Fibroblast of the aortic adventitia (primary cell): ENCODE data around the gene DRC1. TPM values are rescaled to one million over a fixed set of nuclear protein-coding genes. Genes with fewer than 3 reads are reported as not detected.

Experiments used
- DNase-seq: peaks from one replicate; pipeline ENCODE4 v3.0.0-alpha.2; 2010; ENCODE audit warnings: low read depth
- H3K4me3 ChIP-seq: 2 replicates; pipeline ENCODE4 v1.5.1; 2011; ENCODE audit warnings: low read depth, mild to moderate bottlenecking, control low read depth, low read length, moderate library complexity
- total RNA-seq: library from RNA; depleted of rRNA; stranded (reverse); fragments of >200 nt; gene quantifications from 2 replicates; pipeline ENCODE4 v1.2.3, GENCODE V29; 2012; ENCODE audit warnings: low replicate concordance
- TF ChIP-seq, protein P1 (sequence below): IDR thresholded peaks from 2 replicates; pipeline ENCODE4 v1.5.1; 2011; ENCODE audit warnings: mild to moderate bottlenecking, low read length, control low read depth, inconsistent platforms; ENCODE audit not compliant: insufficient read depth

DRC1 gene
- total RNA-seq, 1 donor, result not detected

DNA sequence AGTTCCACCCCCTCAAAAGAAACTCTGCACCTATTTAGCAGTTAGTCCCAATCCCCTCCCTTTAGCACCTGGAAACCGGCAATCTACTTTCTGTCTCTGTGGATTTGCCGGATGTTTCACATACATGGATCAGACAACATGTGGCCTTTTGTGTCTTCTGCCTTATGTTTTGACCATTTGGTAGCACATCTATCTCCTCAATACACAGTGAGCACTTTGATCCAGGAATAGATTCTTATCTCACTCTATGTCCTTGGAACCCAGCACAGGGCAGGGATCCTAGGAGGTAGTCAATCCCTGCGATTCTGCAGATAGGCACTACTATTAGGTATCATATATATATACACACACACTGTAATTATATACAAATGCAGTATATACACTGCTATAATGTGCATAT is 80.0 kb downstream of the DRC1 start:
- DNase-seq, result no peak
- TF ChIP-seq, protein P1, sequence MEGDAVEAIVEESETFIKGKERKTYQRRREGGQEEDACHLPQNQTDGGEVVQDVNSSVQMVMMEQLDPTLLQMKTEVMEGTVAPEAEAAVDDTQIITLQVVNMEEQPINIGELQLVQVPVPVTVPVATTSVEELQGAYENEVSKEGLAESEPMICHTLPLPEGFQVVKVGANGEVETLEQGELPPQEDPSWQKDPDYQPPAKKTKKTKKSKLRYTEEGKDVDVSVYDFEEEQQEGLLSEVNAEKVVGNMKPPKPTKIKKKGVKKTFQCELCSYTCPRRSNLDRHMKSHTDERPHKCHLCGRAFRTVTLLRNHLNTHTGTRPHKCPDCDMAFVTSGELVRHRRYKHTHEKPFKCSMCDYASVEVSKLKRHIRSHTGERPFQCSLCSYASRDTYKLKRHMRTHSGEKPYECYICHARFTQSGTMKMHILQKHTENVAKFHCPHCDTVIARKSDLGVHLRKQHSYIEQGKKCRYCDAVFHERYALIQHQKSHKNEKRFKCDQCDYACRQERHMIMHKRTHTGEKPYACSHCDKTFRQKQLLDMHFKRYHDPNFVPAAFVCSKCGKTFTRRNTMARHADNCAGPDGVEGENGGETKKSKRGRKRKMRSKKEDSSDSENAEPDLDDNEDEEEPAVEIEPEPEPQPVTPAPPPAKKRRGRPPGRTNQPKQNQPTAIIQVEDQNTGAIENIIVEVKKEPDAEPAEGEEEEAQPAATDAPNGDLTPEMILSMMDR, result no peak
- no peak overlapping the region for H3K4me3 ChIP-seq

DNA sequence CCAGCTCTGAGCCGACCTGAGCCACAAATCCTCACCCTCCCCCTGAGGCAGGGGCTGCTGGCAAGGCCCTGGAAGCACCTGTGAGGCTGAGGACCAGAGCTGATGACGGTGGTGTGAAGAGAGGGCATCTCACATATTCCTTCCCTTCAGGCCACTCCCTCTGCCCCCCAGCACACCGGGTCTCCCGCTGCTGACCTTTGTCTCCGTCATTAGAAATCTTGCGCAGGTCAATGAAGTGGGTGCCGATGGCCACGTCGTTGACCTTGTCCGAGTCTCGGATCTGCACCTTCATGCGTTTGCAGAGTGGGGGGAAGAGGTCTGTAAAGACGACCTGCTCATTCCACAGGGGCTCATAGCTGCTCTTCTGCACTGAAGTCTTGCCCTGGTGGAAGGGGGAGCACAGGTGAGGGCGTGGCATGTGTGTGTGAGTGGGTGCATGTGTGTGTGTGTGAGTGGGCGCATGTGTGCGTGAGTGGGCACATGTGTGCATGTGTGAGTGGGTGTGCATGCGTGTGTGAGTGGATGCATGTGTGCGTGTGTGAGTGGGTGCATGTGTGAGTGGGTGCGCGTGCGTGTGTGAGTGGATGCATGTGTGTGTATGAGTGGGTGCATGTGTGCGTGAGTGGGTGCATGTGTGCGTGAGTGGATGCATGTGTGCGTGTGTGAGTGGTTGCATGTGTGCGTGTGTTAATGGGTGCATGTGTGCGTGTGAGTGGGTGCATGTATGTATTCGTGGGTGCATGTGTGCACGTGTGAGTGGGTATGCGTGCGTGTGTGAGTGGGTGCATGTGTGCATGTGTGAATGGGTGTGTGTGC is 80.7 kb downstream of the DRC1 start:
- TF ChIP-seq, protein P1, result no peak
- H3K4me3 ChIP-seq, result no peak overlapping the region

DNA sequence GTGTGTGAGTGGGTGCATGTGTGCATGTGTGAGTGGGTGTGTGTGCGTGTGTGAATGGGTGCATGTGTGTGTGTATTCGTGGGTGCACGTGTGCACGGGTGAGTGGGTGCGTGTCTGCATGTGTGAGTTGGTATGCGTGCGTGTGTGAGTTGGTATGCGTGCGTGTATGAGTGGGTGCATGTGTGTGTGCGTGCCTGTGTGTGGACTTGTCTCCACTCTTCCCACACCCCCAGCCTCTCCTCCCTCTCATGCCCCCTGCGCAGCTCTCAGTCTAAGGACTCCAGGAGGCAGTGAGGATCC is 81.3 kb downstream of the DRC1 start:
- no peak for DNase-seq
- TF ChIP-seq, protein P1, result no peak

More for the DNA sequence above, 80.7 kb downstream of the DRC1 start:
- DNase-seq, result no peak

DNA sequence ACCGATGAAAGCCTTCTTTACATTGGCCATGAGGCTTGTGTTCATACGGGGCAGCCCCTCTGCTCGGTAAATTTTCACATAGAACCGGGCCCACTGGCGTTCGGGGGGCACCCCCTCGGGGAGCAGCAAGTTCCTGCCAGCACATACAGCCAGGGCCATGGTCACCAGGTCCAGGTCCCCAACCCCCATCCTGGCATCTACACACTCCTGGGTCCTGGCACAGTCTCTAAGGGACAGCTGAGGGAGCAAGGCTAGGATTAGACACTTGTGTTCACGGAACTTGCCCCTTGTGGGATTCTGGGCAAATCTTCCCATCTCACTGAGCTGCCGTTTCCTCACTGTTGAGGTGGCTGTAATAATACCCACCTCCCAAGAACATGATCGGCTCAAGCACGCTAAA is 81.8 kb downstream of the DRC1 start:
- DNase-seq, result no peak
- TF ChIP-seq, protein P1, result no peak
- H3K4me3 ChIP-seq, result no peak overlapping the region

More for the DNA sequence above, 81.3 kb downstream of the DRC1 start:
- no peak overlapping the region for H3K4me3 ChIP-seq

DNA sequence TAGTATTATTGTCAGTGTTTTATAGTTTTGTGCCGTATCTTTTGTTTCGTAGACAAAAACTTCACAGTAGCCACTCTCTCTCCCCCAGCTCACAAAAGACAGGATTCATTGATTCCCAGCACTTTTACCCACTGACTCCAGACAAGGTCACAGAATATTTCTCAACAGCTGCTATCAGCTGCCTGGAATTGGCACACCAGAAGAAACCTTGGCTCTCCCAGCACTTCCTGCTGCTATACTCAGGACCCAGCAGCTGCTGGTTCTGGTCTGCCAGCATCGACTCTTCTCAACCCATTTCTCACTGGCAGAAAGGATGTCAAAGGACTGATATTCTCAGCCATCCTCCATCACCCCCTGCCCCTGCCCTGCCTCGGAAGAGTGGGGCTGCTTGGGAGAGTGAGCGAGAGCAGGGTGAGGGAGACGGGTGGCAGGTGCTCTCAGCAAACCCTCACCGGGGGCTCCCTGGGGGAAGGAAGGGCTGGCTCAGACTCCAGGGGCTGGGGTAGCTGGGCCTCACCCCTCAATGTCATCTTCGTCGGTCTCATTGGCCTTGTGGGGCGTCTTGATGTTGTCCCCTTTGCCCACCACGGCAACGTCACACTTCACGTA is 82.3 kb downstream of the DRC1 start:
- H3K4me3 ChIP-seq, result no peak overlapping the region
- DNase-seq, result peak; percentile 28
- TF ChIP-seq, protein P1, result no peak

DNA sequence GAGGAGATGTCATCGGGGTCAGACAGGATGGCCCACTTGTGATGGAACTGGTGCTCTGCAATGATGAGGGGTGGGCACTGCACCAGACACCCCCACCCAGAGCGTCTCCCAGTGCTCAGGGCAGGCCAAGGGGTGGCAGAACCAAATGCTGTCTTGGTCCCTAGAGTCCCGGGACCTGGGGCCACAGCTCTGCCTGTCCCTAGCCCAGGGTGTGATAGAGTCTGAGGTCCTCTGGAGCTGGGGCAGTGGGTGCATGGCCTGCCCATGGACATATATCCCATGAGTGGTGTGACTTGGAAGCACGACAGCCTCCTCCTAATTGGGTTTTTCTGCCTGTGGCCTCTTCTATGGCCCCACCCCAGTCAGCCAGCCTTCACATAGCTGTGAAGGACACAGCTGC is 82.9 kb downstream of the DRC1 start:
- TF ChIP-seq, protein P1, result no peak
- no peak for DNase-seq
- H3K4me3 ChIP-seq, result no peak overlapping the region
